Muscle of arm (tissue), 12 donors: ENCODE data around the gene KAZN. TPM values are rescaled to one million over a fixed set of nuclear protein-coding genes. Genes with fewer than 3 reads are reported as not detected.

ENCODE experiments used
- DNase-seq: peaks from one replicate; pipeline ENCODE4 v3.0.0-alpha.2; 2013
- polyA plus RNA-seq, 12 donors: library from polyadenylated mRNA; unstranded; fragments of 120-200 nt; gene quantifications; one replicate each; pipeline ENCODE4 v1.2.1, GENCODE V29; 2013; ENCODE audit not compliant: insufficient read length in 12 of 12

The KAZN gene
- polyA plus RNA-seq, 12 donors: 10.6 to 20.6 (median 14.8) TPM; not detected in 1

- no peak for DNase-seq
Observed at GRCh38 chr1:15076807-15077206, 478.3 kb downstream of the KAZN start.

- no peak for DNase-seq
Observed at GRCh38 chr1:15077384-15077783, 478.9 kb downstream of the KAZN start.

- DNase-seq: no peak
Observed at GRCh38 chr1:15080328-15081007, 482.0 kb downstream of the KAZN start.

GRCh38 chr1:15081102-15081501 lies 482.6 kb downstream of the KAZN start:
- DNase-seq: peak; percentile 85

- no peak for DNase-seq
Observed at GRCh38 chr1:15083578-15083977, 485.1 kb downstream of the KAZN start.

- DNase-seq: no peak
Observed at GRCh38 chr1:15088281-15088971, 489.9 kb downstream of the KAZN start.

- DNase-seq: no peak
Observed at GRCh38 chr1:15089258-15089992, 490.9 kb downstream of the KAZN start.

GRCh38 chr1:15090373-15090772 lies 491.9 kb downstream of the KAZN start:
- DNase-seq: no peak

- DNase-seq: no peak
Observed at GRCh38 chr1:15094056-15094455, 495.6 kb downstream of the KAZN start.

- DNase-seq: no peak
Observed at GRCh38 chr1:15094719-15095495, 496.4 kb downstream of the KAZN start.

- DNase-seq: no peak
Observed at GRCh38 chr1:15095496-15095875, 497.0 kb downstream of the KAZN start.

GRCh38 chr1:15096293-15096692 lies 497.8 kb downstream of the KAZN start:
- no peak for DNase-seq

- no peak for DNase-seq
Observed at GRCh38 chr1:15098176-15099125, 500.0 kb downstream of the KAZN start.

GRCh38 chr1:15099441-15100120 lies 501.1 kb downstream of the KAZN start:
- no peak for DNase-seq

GRCh38 chr1:15100121-15100879 lies 501.8 kb downstream of the KAZN start:
- peak; percentile 46 for DNase-seq

- no peak for DNase-seq
Observed at GRCh38 chr1:15100880-15101760, 502.6 kb downstream of the KAZN start.

- no peak for DNase-seq
Observed at GRCh38 chr1:15101801-15102200, 503.3 kb downstream of the KAZN start.

GRCh38 chr1:15102646-15103045 lies 504.2 kb downstream of the KAZN start:
- no peak for DNase-seq
